Ectodermal cell (in vitro differentiated cells): Measurements from ENCODE around the gene TRAPPC2B.

ENCODE experiments used
- H3K27ac ChIP-seq: 2 replicates; pipeline ENCODE4 v1.7.0; 2013; ENCODE audit warnings: mild to moderate bottlenecking, low read depth, low read length; ENCODE audit not compliant: insufficient read depth, poor library complexity, severe bottlenecking
- H3K27me3 ChIP-seq: 2 replicates; pipeline ENCODE4 v1.7.0; 2013; ENCODE audit warnings: mild to moderate bottlenecking, low read length; ENCODE audit not compliant: insufficient read depth, control insufficient read depth, poor library complexity, severe bottlenecking
- H3K36me3 ChIP-seq: one replicate; pipeline ENCODE4 v1.7.0; 2013; ENCODE audit warnings: low read length; ENCODE audit not compliant: control insufficient read depth, insufficient read depth
- H3K4me1 ChIP-seq: one replicate; pipeline ENCODE4 v1.7.0; 2013; ENCODE audit warnings: low read length; ENCODE audit not compliant: control insufficient read depth, insufficient read depth
- H3K4me3 ChIP-seq: 2 replicates; pipeline ENCODE4 v1.7.0; 2013; ENCODE audit warnings: low read depth, low read length, control low read depth; ENCODE audit not compliant: insufficient read depth
- H3K9me3 ChIP-seq: 2 replicates; pipeline ENCODE4 v1.7.0; 2013; ENCODE audit warnings: mild to moderate bottlenecking, low read length, moderate library complexity; ENCODE audit not compliant: control insufficient read depth
- WGBS, 2 experiments: methylation state at CpG; one replicate each; pipeline ENCODE4 v1.1.7; 2013; ENCODE audit warnings: missing lambda C conversion rate in 2 of 2; 5-methylcytosine and 5-hydroxymethylcytosine counted together

Gene TRAPPC2B

DNA sequence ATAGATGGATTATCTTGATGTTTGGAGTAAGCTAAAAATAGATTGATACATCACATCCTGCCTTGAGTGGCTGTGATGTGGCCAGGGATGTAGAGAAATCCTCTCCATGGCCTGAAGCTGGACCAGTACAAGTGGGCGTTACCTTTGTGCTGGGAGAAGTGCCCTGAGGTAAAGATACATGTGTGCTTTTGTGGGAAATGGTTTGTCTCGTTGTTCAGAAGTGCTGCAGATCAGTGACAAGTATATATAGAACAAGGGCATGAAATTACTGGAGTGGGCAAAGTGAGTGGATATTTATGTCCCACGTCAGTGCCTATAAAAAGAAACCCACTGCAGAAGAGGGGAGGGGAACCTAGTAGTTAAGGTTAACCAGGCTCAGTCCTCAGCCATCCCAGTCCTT, 24.5 kb upstream of the TRAPPC2B start:
- 89 to 92% methylated on average over 3 of the region's 3 CpGs for WGBS, 2 experiments
- Histone ChIP-seq H3K9me3 (no peaks in the 10 kb centered on the region), H3K4me3 (no peak overlapping the region), H3K27ac (no peak overlapping the region), H3K27me3 (no peaks in the 10 kb centered on the region), H3K36me3 (no peaks in the 10 kb centered on the region), H3K4me1 (no peaks in the 10 kb centered on the region)

DNA sequence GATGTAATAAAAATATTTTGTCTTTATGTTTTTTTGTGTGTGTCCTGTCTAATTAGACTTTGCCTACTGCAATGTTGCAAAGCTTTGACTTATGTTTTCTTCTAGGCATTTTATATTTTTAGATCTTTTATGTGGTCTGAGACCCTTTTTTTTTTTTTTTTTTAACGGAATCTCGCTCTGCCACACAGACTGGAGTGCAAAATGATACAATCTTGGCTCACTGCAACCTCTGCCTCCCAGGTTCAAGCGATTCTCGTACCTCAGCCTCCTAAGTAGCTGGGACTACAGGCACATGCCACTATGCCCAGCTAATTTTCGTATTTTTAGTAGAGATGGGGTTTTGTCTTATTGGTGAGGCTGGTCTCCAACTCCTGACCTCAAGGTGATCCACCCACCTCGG, 20.8 kb upstream of the TRAPPC2B start:
- 82 to 84% methylated on average over 6 of the region's 6 CpGs for WGBS, 2 experiments
- no peak overlapping the region for H3K27ac ChIP-seq
- no peaks in the 10 kb centered on the region for H3K27me3 ChIP-seq
- H3K4me1 ChIP-seq, result no peaks in the 10 kb centered on the region
- H3K4me3 ChIP-seq, result no peak overlapping the region
- no peaks in the 10 kb centered on the region for H3K36me3 ChIP-seq
- no peaks in the 10 kb centered on the region for H3K9me3 ChIP-seq

DNA sequence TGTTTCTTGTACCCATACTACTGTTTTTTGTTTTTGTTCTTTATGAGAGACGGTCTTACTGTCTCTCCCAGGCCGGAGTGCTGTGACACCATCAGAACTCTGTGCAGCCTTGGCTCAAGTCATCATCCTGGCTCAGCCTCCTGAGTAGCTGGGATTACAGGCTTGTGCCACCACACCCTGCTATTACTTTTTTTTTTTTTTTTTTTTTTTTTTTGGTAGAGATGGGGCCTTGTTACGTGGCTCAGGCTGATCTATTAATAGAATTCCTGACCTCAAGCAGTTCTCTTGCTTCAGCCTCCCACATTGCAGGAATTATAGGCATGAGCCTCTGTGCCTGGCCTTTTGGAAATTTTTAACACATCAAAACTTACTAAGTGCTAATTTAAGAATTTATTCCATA, 15.2 kb upstream of the TRAPPC2B start:
- Histone ChIP-seq H3K4me1 (peaks cover 5% of the 10 kb centered on the region), H3K4me3 (no peak overlapping the region), H3K27me3 (no peaks in the 10 kb centered on the region), H3K36me3 (no peaks in the 10 kb centered on the region), H3K27ac (no peak overlapping the region), H3K9me3 (no peaks in the 10 kb centered on the region)
- 80 to 84% methylated on average over 3 of the region's 3 CpGs for WGBS, 2 experiments

DNA sequence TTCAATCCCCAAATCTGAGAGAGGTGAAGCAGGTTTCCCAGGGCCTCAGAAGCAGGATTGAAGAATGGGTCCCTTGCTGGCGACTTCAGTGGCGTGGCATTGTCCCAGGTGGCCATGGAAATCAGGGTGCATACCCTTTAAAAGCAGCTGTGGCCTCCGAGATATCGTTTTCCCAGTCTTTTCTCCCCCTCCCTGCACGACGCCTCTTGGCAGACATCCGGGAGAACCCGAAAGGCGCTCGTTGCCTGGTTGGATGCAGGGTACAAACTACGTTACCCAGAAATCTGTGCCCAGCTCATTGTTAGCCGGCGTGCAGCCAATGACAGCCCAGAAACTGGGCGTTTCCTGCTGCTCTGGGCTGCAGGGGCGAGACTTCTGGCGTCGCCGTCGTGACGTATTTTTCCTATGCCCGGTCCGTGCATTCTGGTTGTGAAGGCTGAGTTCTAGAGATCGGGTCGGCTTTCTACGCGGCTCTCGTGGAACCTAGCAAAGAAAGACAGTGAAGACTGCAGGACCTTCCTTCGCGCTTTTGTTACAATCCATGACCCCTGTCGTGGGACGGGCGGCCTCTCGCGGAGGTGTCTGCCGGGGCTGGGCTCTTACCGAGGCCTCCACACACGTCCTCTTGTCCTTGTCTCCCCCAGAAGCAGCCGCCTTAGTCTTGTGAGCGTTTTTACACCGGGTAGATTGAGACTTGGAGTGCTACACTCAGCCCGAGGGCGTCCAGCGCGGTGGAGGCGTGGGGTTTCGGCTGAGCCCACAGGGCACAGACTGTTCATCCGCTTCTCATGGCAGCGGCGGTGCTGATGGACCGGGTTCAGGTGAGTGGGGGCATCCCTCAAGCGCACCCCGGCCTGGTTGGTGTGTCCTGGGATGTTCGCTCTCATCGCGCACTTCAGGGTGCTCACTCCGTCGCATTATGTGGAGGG, 12.2 kb upstream of the TRAPPC2B start, which contains the start of gene ZNF304:
ZNF304 (plus strand) TSS at position 395 of the 929 bp plus-strand sequence; CDS start at position 789, 394 bp downstream.
- Histone ChIP-seq H3K36me3 (peaks cover 9% of the 10 kb centered on the region), H3K9me3 (no peaks in the 10 kb centered on the region), H3K4me1 (peaks cover 5% of the 10 kb centered on the region), H3K27ac (no peak within 1 kb of the TSS), H3K4me3 (peak within 1 kb of the TSS; percentile 97), H3K27me3 (no peaks in the 10 kb centered on the region)
- 1% methylated on average over 57 of the region's 57 CpGs for WGBS, 2 experiments

DNA sequence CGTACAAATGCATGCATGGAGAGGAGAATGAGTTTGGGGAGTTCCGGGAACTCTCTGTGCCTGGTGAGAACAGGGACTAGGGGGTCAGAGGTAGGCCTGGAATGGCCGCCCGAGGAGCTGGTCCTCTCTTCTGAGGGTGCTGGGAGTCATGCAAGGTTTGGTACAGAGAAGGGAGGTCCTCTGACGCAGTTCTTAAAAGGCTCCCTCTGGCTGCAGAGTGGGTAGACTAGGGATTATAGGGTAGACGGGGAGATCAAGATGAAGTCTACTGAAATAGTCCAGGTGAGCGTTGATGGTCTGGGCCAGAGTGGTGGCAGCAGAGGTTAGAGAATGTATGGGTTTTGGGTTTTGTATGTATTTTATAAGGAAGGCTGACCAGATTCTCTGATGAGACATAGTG, 11.5 kb upstream of the TRAPPC2B start:
- no peaks in the 10 kb centered on the region for H3K27me3 ChIP-seq
- peaks cover 16% of the 10 kb centered on the region for H3K36me3 ChIP-seq
- WGBS, 2 experiments, result 28 to 29% methylated on average over 7 of the region's 7 CpGs
- peaks cover 5% of the 10 kb centered on the region for H3K4me1 ChIP-seq
- H3K27ac ChIP-seq, result no peak overlapping the region
- H3K9me3 ChIP-seq, result no peaks in the 10 kb centered on the region
- peak overlapping the region; percentile 97 for H3K4me3 ChIP-seq

DNA sequence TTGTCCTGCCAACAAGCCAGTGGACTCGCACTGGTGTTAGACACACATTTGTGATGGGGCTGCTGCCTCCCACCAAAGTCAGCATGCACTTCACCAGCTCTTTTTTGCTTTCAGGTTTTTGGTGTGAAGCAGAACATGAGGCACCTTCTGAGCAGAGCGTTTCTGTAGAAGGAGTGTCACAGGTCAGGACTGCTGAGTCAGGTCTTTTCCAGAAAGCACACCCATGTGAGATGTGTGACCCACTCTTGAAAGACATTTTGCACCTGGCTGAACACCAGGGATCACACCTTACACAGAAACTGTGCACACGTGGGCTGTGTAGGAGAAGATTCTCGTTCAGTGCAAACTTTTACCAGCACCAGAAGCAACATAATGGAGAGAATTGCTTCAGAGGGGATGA, 7.4 kb upstream of the TRAPPC2B start:
- no peaks in the 10 kb centered on the region for H3K27me3 ChIP-seq
- no peak overlapping the region for H3K4me3 ChIP-seq
- H3K27ac ChIP-seq, result no peak overlapping the region
- WGBS, 2 experiments, result 91 to 95% methylated on average over 4 of the region's 4 CpGs
- H3K4me1 ChIP-seq, result no peaks in the 10 kb centered on the region
- H3K9me3 ChIP-seq, result no peaks in the 10 kb centered on the region
- peaks cover 25% of the 10 kb centered on the region for H3K36me3 ChIP-seq

DNA sequence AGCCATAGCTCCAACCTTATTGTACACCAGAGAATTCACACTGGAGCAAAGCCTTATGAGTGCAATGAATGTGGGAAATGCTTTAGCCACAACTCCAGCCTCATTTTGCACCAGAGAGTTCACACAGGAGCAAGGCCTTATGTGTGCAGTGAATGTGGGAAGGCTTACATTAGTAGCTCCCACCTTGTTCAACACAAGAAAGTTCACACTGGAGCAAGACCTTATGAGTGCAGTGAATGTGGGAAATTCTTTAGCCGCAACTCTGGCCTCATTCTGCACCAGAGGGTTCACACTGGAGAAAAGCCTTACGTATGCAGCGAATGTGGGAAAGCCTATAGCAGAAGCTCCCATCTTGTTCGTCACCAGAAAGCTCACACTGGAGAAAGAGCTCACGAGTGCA, 5.9 kb upstream of the TRAPPC2B start:
- no peak overlapping the region for H3K4me3 ChIP-seq
- WGBS, 2 experiments, result 94% methylated on average over 5 of the region's 5 CpGs
- no peak overlapping the region for H3K27ac ChIP-seq
- no peaks in the 10 kb centered on the region for H3K9me3 ChIP-seq
- no peaks in the 10 kb centered on the region for H3K4me1 ChIP-seq
- no peaks in the 10 kb centered on the region for H3K27me3 ChIP-seq
- peaks cover 25% of the 10 kb centered on the region for H3K36me3 ChIP-seq

DNA sequence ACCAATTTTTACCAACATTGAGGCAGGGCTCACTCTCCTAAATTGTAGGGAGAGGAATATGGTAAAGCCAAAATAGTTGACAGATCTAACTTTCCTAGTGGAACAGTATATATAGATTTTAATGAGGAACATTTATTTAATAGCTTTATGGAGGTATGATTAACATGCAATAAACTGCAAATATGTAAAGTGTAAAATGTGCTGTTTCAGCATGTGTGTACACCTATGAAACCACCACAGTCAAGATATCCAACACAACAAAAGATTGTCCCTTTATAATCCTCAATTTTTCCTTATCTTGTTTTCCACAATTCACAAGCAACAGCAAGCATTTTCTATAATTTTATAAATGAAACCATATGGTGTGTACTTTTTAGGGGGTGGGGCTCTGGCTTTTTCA, 4.1 kb upstream of the TRAPPC2B start:
- Histone ChIP-seq H3K4me3 (no peak overlapping the region), H3K36me3 (peaks cover 25% of the 10 kb centered on the region), H3K4me1 (peaks cover 3% of the 10 kb centered on the region), H3K27me3 (no peaks in the 10 kb centered on the region), H3K27ac (no peak overlapping the region), H3K9me3 (no peaks in the 10 kb centered on the region)

DNA sequence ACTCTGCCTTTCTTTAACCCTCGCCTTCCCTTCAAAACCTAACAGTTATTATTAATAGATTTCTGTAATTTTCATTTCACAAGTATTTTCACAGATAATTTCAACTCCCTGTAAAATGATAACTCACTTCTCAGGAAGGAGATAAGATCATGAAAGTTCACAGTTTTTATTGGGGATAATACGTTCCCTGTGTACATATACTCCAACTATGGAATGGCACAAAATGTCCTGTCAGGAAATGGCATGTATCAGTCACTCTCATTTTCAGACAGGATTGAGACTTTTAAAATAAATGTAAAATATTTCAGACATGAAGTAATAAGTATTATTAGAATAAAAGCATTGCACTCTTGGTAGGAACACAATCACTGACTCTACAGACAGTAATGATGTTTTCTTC, 932 bp upstream of the TRAPPC2B start:
- Histone ChIP-seq H3K27me3 (no peaks in the 10 kb centered on the region), H3K4me1 (peaks cover 3% of the 10 kb centered on the region), H3K36me3 (peaks cover 3% of the 10 kb centered on the region), H3K27ac (no peak overlapping the region), H3K9me3 (no peaks in the 10 kb centered on the region), H3K4me3 (peak overlapping the region; percentile 53)
- 95% methylated on average over 2 of the region's 2 CpGs; no CpG with 5 or more reads in 1 of the 2 experiments for WGBS, 2 experiments

DNA sequence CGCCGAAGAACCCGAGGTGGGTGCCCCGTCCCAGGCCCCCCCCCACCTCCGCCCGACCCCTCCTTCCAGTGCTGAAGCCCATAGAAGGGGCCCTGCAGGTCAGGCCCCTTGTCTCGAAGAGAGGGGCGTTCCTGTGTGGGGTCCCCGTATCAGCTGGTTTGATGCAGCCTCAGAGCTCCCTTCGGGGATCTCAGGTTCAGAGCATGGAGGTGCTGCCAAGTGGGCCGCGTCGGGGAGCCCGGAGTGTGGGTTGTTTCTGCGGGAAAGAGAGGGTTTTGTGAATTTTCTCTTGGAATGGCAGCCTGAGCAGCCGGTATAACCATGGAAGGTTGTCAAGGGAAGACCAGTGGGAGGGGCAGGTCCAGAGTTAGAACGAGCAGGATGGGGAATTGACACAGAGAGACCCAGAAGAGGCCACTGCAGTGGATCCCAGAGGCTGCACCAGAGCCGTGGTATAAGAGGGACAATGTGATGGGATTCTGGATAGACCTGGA, 384 bp downstream of the TRAPPC2B start:
- Histone ChIP-seq H3K9me3 (no peaks in the 10 kb centered on the region), H3K27ac (peak overlapping the region; percentile 18), H3K27me3 (no peaks in the 10 kb centered on the region), H3K4me3 (peak overlapping the region; percentile 77), H3K36me3 (no peaks in the 10 kb centered on the region), H3K4me1 (peaks cover 3% of the 10 kb centered on the region)
- WGBS, 2 experiments, result 3% methylated on average over 16 to 18 of the region's 18 CpGs
